Colonic mucosa (tissue), 4 donors: ENCODE data around the gene ARHGEF10L. TPM values are rescaled to one million over a fixed set of nuclear protein-coding genes. Genes with fewer than 3 reads are reported as not detected.

Source experiments
- DNase-seq: peaks from one replicate; pipeline ENCODE4 v3.0.0-alpha.2; 2020
- H3K27ac ChIP-seq: fragments of 200-600 bp; one replicate; pipeline ENCODE4 v1.8.0; 2021
- H3K27me3 ChIP-seq: fragments of 200-600 bp; one replicate; pipeline ENCODE4 v1.8.0; 2021
- H3K36me3 ChIP-seq: fragments of 200-600 bp; one replicate; pipeline ENCODE4 v1.8.0; 2021
- H3K4me1 ChIP-seq: fragments of 200-600 bp; one replicate; pipeline ENCODE4 v1.8.0; 2021; ENCODE audit warnings: mild to moderate bottlenecking
- H3K4me3 ChIP-seq: fragments of 200-600 bp; one replicate; pipeline ENCODE4 v1.8.0; 2021
- H3K9ac ChIP-seq, 2 donors: one replicate each; pipeline ENCODE4 v1.7.0; 2013; ENCODE audit warnings: control low read depth in 2 of 2, low read depth in 2 of 2, low read length in 2 of 2
- H3K9me3 ChIP-seq: fragments of 200-600 bp; one replicate; pipeline ENCODE4 v1.8.0; 2021
- CTCF ChIP-seq: fragments of 200-600 bp; IDR thresholded peaks from one replicate; pipeline ENCODE4 v1.8.0; 2022; ENCODE audit warnings: antibody characterized with exemption, mild to moderate bottlenecking
- intact Hi-C: fragments of 100-400 bp; cut with DNase I; formaldehyde crosslinking; loops from one replicate; pipeline ENCODE4 v1.14.1; 2022
- total RNA-seq, 2 donors: library from RNA; stranded (reverse); fragmentation: NEBNext Ultra II Directional in 1 of 2; extraction: Animal tissue kit (Norgen Biotek cat#: 25700) in 1 of 2; gene quantifications; one replicate each; pipeline ENCODE4 v1.2.1, GENCODE V29; 2021
- donor health status: healthy.
- donor health status: DM: no; HTN: no; CAD: no.
- donor health status: DM: no; HTN: no; CAD: no.

ARHGEF10L gene
- total RNA-seq, 2 donors from 2014 or later = 77.5 to 133 TPM

- H3K9me3 ChIP-seq = no peaks in the 10 kb centered on the region
- no peak for TF ChIP-seq CTCF
- intact Hi-C loops = no loop called here
- no peaks in the 10 kb centered on the region for H3K27me3 ChIP-seq
- peaks cover 12% of the 10 kb centered on the region for H3K36me3 ChIP-seq
- DNase-seq = no peak
- no peak overlapping the region for H3K9ac ChIP-seq
- no peak overlapping the region for H3K27ac ChIP-seq
- no peaks in the 10 kb centered on the region for H3K4me1 ChIP-seq
- H3K4me3 ChIP-seq = no peak overlapping the region
These were observed 113.8 kb downstream of the ARHGEF10L start for GRCh38 chr1:17653276-17653675.

- DNase-seq = no peak
- H3K9me3 ChIP-seq = no peaks in the 10 kb centered on the region
- H3K36me3 ChIP-seq = peaks cover 12% of the 10 kb centered on the region
- no peak overlapping the region for H3K4me3 ChIP-seq
- no peak overlapping the region for H3K9ac ChIP-seq
- no peak overlapping the region for H3K27ac ChIP-seq
- intact Hi-C loops = no loop called here
- no peaks in the 10 kb centered on the region for H3K27me3 ChIP-seq
- H3K4me1 ChIP-seq = no peaks in the 10 kb centered on the region
- peak; percentile 43 for TF ChIP-seq CTCF
These were observed 114.3 kb downstream of the ARHGEF10L start for GRCh38 chr1:17653728-17654351.

- Histone ChIP-seq H3K9ac (no peak overlapping the region), H3K27ac (no peak overlapping the region), H3K9me3 (no peaks in the 10 kb centered on the region), H3K36me3 (peaks cover 12% of the 10 kb centered on the region), H3K27me3 (no peaks in the 10 kb centered on the region), H3K4me1 (no peaks in the 10 kb centered on the region), H3K4me3 (no peak overlapping the region)
- no peak for DNase-seq
- no peak for TF ChIP-seq CTCF
- intact Hi-C loops = no loop called here
These were observed 115.0 kb downstream of the ARHGEF10L start for GRCh38 chr1:17654519-17654918.

GRCh38 chr1:17655169-17655568 lies 115.7 kb downstream of the ARHGEF10L start:
- Histone ChIP-seq H3K27ac (no peak overlapping the region), H3K27me3 (no peaks in the 10 kb centered on the region), H3K36me3 (peaks cover 12% of the 10 kb centered on the region), H3K4me1 (no peaks in the 10 kb centered on the region), H3K9me3 (no peaks in the 10 kb centered on the region), H3K4me3 (no peak overlapping the region), H3K9ac (no peak overlapping the region)
- no peak for TF ChIP-seq CTCF
- no peak for DNase-seq
- intact Hi-C loops = no loop called here

GRCh38 chr1:17655922-17656321 lies 116.4 kb downstream of the ARHGEF10L start:
- no peak overlapping the region for H3K27ac ChIP-seq
- H3K9ac ChIP-seq = no peak overlapping the region
- peaks cover 12% of the 10 kb centered on the region for H3K36me3 ChIP-seq
- TF ChIP-seq CTCF = no peak
- DNase-seq = no peak
- H3K9me3 ChIP-seq = no peaks in the 10 kb centered on the region
- intact Hi-C loops = no loop called here
- H3K4me3 ChIP-seq = no peak overlapping the region
- no peaks in the 10 kb centered on the region for H3K4me1 ChIP-seq
- H3K27me3 ChIP-seq = no peaks in the 10 kb centered on the region
